H1 (cell line): Measurements from ENCODE around the gene SMAD1. TPM values are rescaled to one million over a fixed set of nuclear protein-coding genes. Genes with fewer than 3 reads are reported as not detected.
A peak's percentile ranks its signal among the peaks of the same experiment; 100 is the strongest.

Experiments
- CTCF ChIA-PET: fragments of 300-600 bp; sonication (Branson Sonifier 250); formaldehyde crosslinking; loops from one replicate; lab custom pipeline; 2021; ENCODE audit not compliant: partially characterized antibody; lab: Charles Lee
- POLR2A ChIA-PET: fragments of 300-600 bp; sonication (Branson Sonifier 250); formaldehyde crosslinking; loops from one replicate; lab custom pipeline; 2021; ENCODE audit warnings: inconsistent platforms; ENCODE audit not compliant: partially characterized antibody; lab: Charles Lee
- DNase-seq, 2 experiments: peaks; one replicate each; pipeline versions ENCODE4 v3.0.0 to v3.0.0-alpha.2; 2010 to 2022; ENCODE audit warnings: low spot score in 2 of 2, low read depth in 1 of 2, mixed read lengths in 1 of 2
- FAIRE-seq: peaks from 2 replicates; lab custom pipeline; 2011; peaks lifted over from hg19 to GRCh38; lab: Jason Lieb, UNC
- H2AFZ ChIP-seq: 2 replicates; pipeline ENCODE4 v1.8.1; 2012; ENCODE audit warnings: low read length, inconsistent platforms
- H2AK5ac ChIP-seq: 2 replicates; pipeline ENCODE4 v1.6.1; 2013; ENCODE audit warnings: low read depth, low read length
- H2BK120ac ChIP-seq: replicated peaks from 2 replicates; pipeline ENCODE3; 2013; ENCODE audit warnings: low read depth, low read length, inconsistent platforms
- H2BK12ac ChIP-seq: 2 replicates; pipeline ENCODE4 v1.6.1; 2013; ENCODE audit warnings: low read depth, low read length
- H2BK15ac ChIP-seq: 2 replicates; pipeline ENCODE4 v1.6.1; 2013; ENCODE audit warnings: low read length
- H2BK20ac ChIP-seq: 2 replicates; pipeline ENCODE4 v1.6.1; 2013; ENCODE audit warnings: low read length
- H2BK5ac ChIP-seq: 2 replicates; pipeline ENCODE4 v1.6.1; 2013; ENCODE audit warnings: low read depth, low read length
- H3K14ac ChIP-seq: 2 replicates; pipeline ENCODE4 v1.6.1; 2013; ENCODE audit warnings: inconsistent platforms; ENCODE audit not compliant: insufficient read length
- H3K18ac ChIP-seq: 2 replicates; pipeline ENCODE4 v1.6.1; 2013; ENCODE audit warnings: low read length; ENCODE audit errors: extremely low read depth
- H3K23ac ChIP-seq: 2 replicates; pipeline ENCODE4 v1.6.1; 2013; ENCODE audit warnings: inconsistent platforms; ENCODE audit not compliant: insufficient read length
- H3K23me2 ChIP-seq: 2 replicates; pipeline ENCODE4 v1.6.1; 2013; ENCODE audit warnings: low read depth, low read length
- H3K27ac ChIP-seq: 2 replicates; pipeline ENCODE4 v1.6.1; 2011; ENCODE audit warnings: low read depth, low read length, inconsistent platforms
- H3K27me3 ChIP-seq, 4 experiments: replicated peaks in 1 of 4; 1 replicate in 1 of 4; 2 replicates in 3 of 4; pipeline versions ENCODE4 v1.6.1 to v1.8.1; 2011 to 2013; ENCODE audit warnings: low read length in 3 of 4, mild to moderate bottlenecking in 3 of 4, inconsistent platforms in 2 of 4, mixed read lengths in 2 of 4, moderate library complexity in 1 of 4; ENCODE audit not compliant: control insufficient read depth in 3 of 4, insufficient read depth in 3 of 4; ENCODE audit errors: extremely low read depth in 1 of 4
- H3K36me3 ChIP-seq, 4 experiments: 2 replicates each; pipeline versions ENCODE4 v1.6.1 to v1.8.1; 2011 to 2013; ENCODE audit warnings: mild to moderate bottlenecking in 4 of 4, low read length in 3 of 4, moderate library complexity in 2 of 4, control low read depth in 1 of 4, inconsistent platforms in 1 of 4; ENCODE audit not compliant: insufficient read depth in 4 of 4, control insufficient read depth in 2 of 4
- H3K4ac ChIP-seq: replicated peaks from 2 replicates; pipeline ENCODE3; 2013; ENCODE audit warnings: low read length, low read depth, mixed read lengths, inconsistent platforms; ENCODE audit not compliant: insufficient read length
- H3K4me1 ChIP-seq, 4 experiments: replicated peaks in 1 of 4; 1 replicate in 1 of 4; 2 replicates in 3 of 4; pipeline versions ENCODE4 v1.6.1 to v1.8.1; 2011 to 2013; ENCODE audit warnings: low read length in 3 of 4, inconsistent platforms in 2 of 4, mixed read lengths in 1 of 4; ENCODE audit not compliant: insufficient read depth in 4 of 4, control insufficient read depth in 3 of 4
- H3K4me2 ChIP-seq, 2 experiments: 2 replicates each; pipeline versions ENCODE4 v1.6.1 to v1.8.1; 2011 to 2013; ENCODE audit warnings: low read depth in 2 of 2, low read length in 2 of 2, control low read depth in 1 of 2, inconsistent platforms in 1 of 2, mild to moderate bottlenecking in 1 of 2; ENCODE audit not compliant: insufficient read depth in 1 of 2
- H3K4me3 ChIP-seq, 4 experiments: fragments of 200-600, 300-600 bp in 1 of 4; sonication (generic), shearing (Covaris generic), sonication (Bioruptor Twin) in 1 of 4; 2 replicates each; pipeline versions ENCODE4 v1.5.1 to v1.8.1; 2011 to 2016; ENCODE audit warnings: low read length in 4 of 4, low read depth in 3 of 4, control low read depth in 2 of 4, inconsistent platforms in 2 of 4, mild to moderate bottlenecking in 2 of 4, mixed read lengths in 1 of 4, moderate library complexity in 1 of 4; ENCODE audit not compliant: insufficient read depth in 2 of 4; ENCODE audit errors: extremely low read depth in 1 of 4
- H3K56ac ChIP-seq: replicated peaks from 2 replicates; pipeline ENCODE3; 2013; ENCODE audit warnings: low read depth, mild to moderate bottlenecking, mixed read lengths, low read length, inconsistent platforms; ENCODE audit not compliant: insufficient read length
- H3K79me1 ChIP-seq: 2 replicates; pipeline ENCODE4 v1.6.1; 2013; ENCODE audit warnings: low read depth, low read length, control low read depth
- H3K79me2 ChIP-seq, 2 experiments: 2 replicates each; pipeline versions ENCODE4 v1.6.1 to v1.8.1; 2012 to 2013; ENCODE audit warnings: low read length in 2 of 2, mild to moderate bottlenecking in 2 of 2, inconsistent platforms in 1 of 2; ENCODE audit not compliant: insufficient read depth in 2 of 2, control insufficient read depth in 1 of 2
- H3K9ac ChIP-seq, 4 experiments: replicated peaks in 1 of 4; 1 replicate in 1 of 4; 2 replicates in 3 of 4; pipeline versions ENCODE4 v1.6.1 to v1.8.1; 2011 to 2013; ENCODE audit warnings: low read depth in 3 of 4, low read length in 3 of 4, control low read depth in 2 of 4, mild to moderate bottlenecking in 2 of 4, moderate library complexity in 2 of 4, inconsistent platforms in 1 of 4; ENCODE audit errors: extremely low read depth in 1 of 4
- H3K9me3 ChIP-seq, 2 experiments: 2 replicates each; pipeline versions ENCODE4 v1.6.1 to v1.8.1; 2012 to 2013; ENCODE audit warnings: mild to moderate bottlenecking in 2 of 2, moderate library complexity in 2 of 2, control low read depth in 1 of 2, inconsistent platforms in 1 of 2, low read depth in 1 of 2, low read length in 1 of 2, mixed read lengths in 1 of 2; ENCODE audit not compliant: insufficient read depth in 2 of 2
- H4K20me1 ChIP-seq, 2 experiments: replicated peaks in 1 of 2; 2 replicates each; pipeline versions ENCODE3 to v1.8.1; 2011 to 2013; ENCODE audit warnings: inconsistent platforms in 2 of 2, low read length in 2 of 2, mild to moderate bottlenecking in 1 of 2; ENCODE audit not compliant: insufficient read depth in 2 of 2, control insufficient read depth in 1 of 2
- H4K5ac ChIP-seq: 2 replicates; pipeline ENCODE4 v1.6.1; 2013; ENCODE audit warnings: low read length, low read depth, mixed read lengths, inconsistent platforms; ENCODE audit not compliant: insufficient read length
- H4K8ac ChIP-seq: 2 replicates; pipeline ENCODE4 v1.8.0; 2013; ENCODE audit warnings: mild to moderate bottlenecking, moderate library complexity, low read length, inconsistent platforms; ENCODE audit not compliant: insufficient read depth; ENCODE audit errors: extremely low read depth
- H4K91ac ChIP-seq: replicated peaks from 2 replicates; pipeline ENCODE3; 2013; ENCODE audit warnings: low read length, mixed read lengths, inconsistent platforms; ENCODE audit not compliant: insufficient read length
- NRF1 ChIP-seq: IDR thresholded peaks from 2 replicates; pipeline ENCODE4 v1.6.1; 2011; ENCODE audit warnings: mild to moderate bottlenecking, low read depth, low read length, improper control_type of control experiment
- SIN3A ChIP-seq, 2 experiments: IDR thresholded peaks in 1 of 2; conservative IDR thresholded peaks in 1 of 2; 2 replicates each; pipeline ENCODE4 v1.6.1; 2011 to 2012; ENCODE audit warnings: low read length in 2 of 2, improper control_type of control experiment in 1 of 2, low read depth in 1 of 2, mild to moderate bottlenecking in 1 of 2
- SIX5 ChIP-seq: IDR thresholded peaks from 2 replicates; pipeline ENCODE4 v1.6.1; 2011; ENCODE audit warnings: mild to moderate bottlenecking, low read depth, low read length
- TAF7 ChIP-seq: optimal IDR thresholded peaks from 2 replicates; pipeline ENCODE3; 2011; ENCODE audit warnings: low read depth, mild to moderate bottlenecking, inconsistent platforms, low read length, moderate library complexity, borderline replicate concordance
- TBP ChIP-seq: IDR thresholded peaks from 2 replicates; pipeline ENCODE4 v1.6.1; 2011; ENCODE audit warnings: low read depth, low read length, improper control_type of control experiment
- WGBS, 2 experiments: shearing (Covaris generic) in 1 of 2; methylation state at CpG; one replicate each; pipeline versions ENCODE4 v1.1.6 to v1.1.7; 2013 to 2015; ENCODE audit warnings: low lambda C conversion rate in 2 of 2, mixed read lengths in 2 of 2, inconsistent platforms in 1 of 2, low coverage in 1 of 2, missing lambda C conversion rate in 1 of 2; ENCODE audit not compliant: insufficient replicate concordance in 2 of 2, insufficient coverage in 1 of 2, insufficient read length in 1 of 2; ENCODE audit errors: extremely low coverage in 1 of 2, missing lambda C conversion rate in 1 of 2; 5-methylcytosine and 5-hydroxymethylcytosine counted together
- polyA plus RNA-seq, 7 experiments: library from polyadenylated mRNA; depleted of rRNA in 3 of 7; stranded (reverse) in 5 of 7; unstranded in 2 of 7; fragments of >200 nt in 5 of 7; fragments of 200-250 nt in 2 of 7; gene quantifications; 1 replicate in 5 of 7; 2 replicates in 1 of 7; 4 replicates in 1 of 7; pipeline versions ENCODE4 v1.2.1 to v1.2.3, GENCODE V29; 2011 to 2013; ENCODE audit warnings: missing spikeins in 2 of 7, mixed read lengths in 2 of 7
- total RNA-seq: library from RNA; stranded (reverse); fragmentation: NEBNext Ultra II Directional; extraction: Animal tissue kit (Norgen Biotek cat#: 25700); gene quantifications from 2 replicates; pipeline ENCODE4 v1.2.1, GENCODE V29; 2021

SMAD1 gene
- total and polyA plus RNA-seq, 2 of the 8 experiments (the other 6 are each of a cell fraction or from before 2014, with no cell fraction given): 22.6 to 25.3 TPM

DNA sequence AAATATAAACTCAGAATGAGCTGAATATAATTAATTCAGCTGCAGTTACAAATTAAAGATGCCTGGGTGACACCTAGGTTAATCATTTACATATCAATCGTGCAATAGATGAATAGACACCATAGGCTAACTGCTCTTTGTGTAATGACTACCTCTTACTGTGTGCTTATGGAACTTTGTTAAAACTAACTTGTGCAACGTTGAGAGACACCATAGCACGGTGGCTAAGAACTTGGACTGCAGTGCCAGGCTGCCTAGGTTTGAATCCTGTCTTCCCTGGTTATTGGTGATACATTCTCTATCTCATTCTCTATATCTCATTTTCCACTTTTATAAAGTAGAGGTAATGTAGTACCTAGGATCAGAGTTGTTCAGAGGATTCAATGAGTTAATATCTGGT is 46.9 kb downstream of the SMAD1 start:
- no peak overlapping the region for H3K18ac ChIP-seq
- H2AFZ ChIP-seq: no peak overlapping the region
- no peaks in the 10 kb centered on the region for H4K20me1 ChIP-seq
- H3K9me3 ChIP-seq: no peaks in the 10 kb centered on the region
- H3K79me2 ChIP-seq: peaks cover 0 to 10% of the 10 kb centered on the region in 2 experiments; a peak in 2 of 4 replicates
- H2BK12ac ChIP-seq: no peak overlapping the region
- no peak overlapping the region for H2BK5ac ChIP-seq
- no peak overlapping the region for H4K91ac ChIP-seq
- no peak overlapping the region for H3K23ac ChIP-seq
- no peak overlapping the region for H4K5ac ChIP-seq
- H3K79me1 ChIP-seq: no peaks in the 10 kb centered on the region; the same call in 1 of the 2 replicates
- no peaks in the 10 kb centered on the region for H3K27me3 ChIP-seq
- no peak overlapping the region for H3K4ac ChIP-seq
- H2BK20ac ChIP-seq: no peak overlapping the region
- no peak for FAIRE-seq
- POLR2A ChIA-PET: no interaction called here
- H3K9ac ChIP-seq: no peak overlapping the region
- no peak overlapping the region for H2AK5ac ChIP-seq
- no peak overlapping the region for H2BK120ac ChIP-seq
- no peak overlapping the region for H2BK15ac ChIP-seq
- H4K8ac ChIP-seq: no peak overlapping the region
- CTCF ChIA-PET: interaction anchor here (0.6 to 1.3 kb wide), 3 partner anchors 9 to 323 kb away, joined by 3 to 4 read pairs (median 3); no protein-coding TSS in a partner anchor
- WGBS, 2 experiments: 92% methylated on average over 3 of the region's 3 CpGs; no CpG with 5 or more reads in 1 of the 2 experiments
- no peak overlapping the region for H3K4me2 ChIP-seq
- no peak for DNase-seq
- H3K27ac ChIP-seq: no peak overlapping the region
- no peak overlapping the region for H3K4me3 ChIP-seq
- TF ChIP-seq NRF1 (no peak), SIX5 (no peak), TBP (peak; percentile 86), TAF7 (no peak), SIN3A (conservative IDR thresholded peaks at IDR 0.05 in 1 of 2, IDR thresholded peaks at IDR 0.05 in 1 of 2; ENCODE audit: low read depth in 1 of 2, low read length in 2 of 2) (no peak)
- H3K14ac ChIP-seq: no peak overlapping the region
- H3K4me1 ChIP-seq: peaks cover 0 to 9% (median 0%) of the 10 kb centered on the region in 4 experiments; a peak in 3 of 7 replicates
- no peaks in the 10 kb centered on the region for H3K23me2 ChIP-seq
- no peaks in the 10 kb centered on the region for H3K36me3 ChIP-seq
- H3K56ac ChIP-seq: no peak overlapping the region
